Right lobe of liver (tissue), 6 donors: Measurements from ENCODE around the gene CACNA1D. TPM values are rescaled to one million over a fixed set of nuclear protein-coding genes. Genes with fewer than 3 reads are reported as not detected.
"Not testable (repeated sequence)": the region's sequence is repeated elsewhere in the genome, so short reads cannot be mapped to it uniquely, and the experiment has no call there.

Experiments used
- ATAC-seq, 4 donors: fragments of 200-7000 bp; cut with Tn5 transposase; one replicate each; pipeline ENCODE4 v1.9.1; 2020; ENCODE audit warnings: mild to moderate bottlenecking in 4 of 4, moderate library complexity in 4 of 4
- DNase-seq, 3 donors: peaks; one replicate each; pipeline ENCODE4 v3.0.0-alpha.2; 2020
- H3K27ac ChIP-seq, 3 donors: fragments of 200-600 bp; one replicate each; pipeline ENCODE4 v1.8.0; 2022
- H3K27me3 ChIP-seq, 2 donors: fragments of 200-600 bp; one replicate each; pipeline ENCODE4 v1.8.0; 2022
- H3K36me3 ChIP-seq, 4 donors: fragments of 200-600 bp; sonication (generic) in 1 of 4; one replicate each; pipeline versions ENCODE4 v1.5.1 to v1.8.0; 2017 to 2022; ENCODE audit warnings: control low read depth in 1 of 4
- H3K4me1 ChIP-seq, 4 donors: fragments of 200-600 bp; sonication (generic) in 1 of 4; one replicate each; pipeline versions ENCODE4 v1.5.1 to v1.8.0; 2017 to 2022; ENCODE audit warnings: control low read depth in 1 of 4
- H3K4me3 ChIP-seq, 3 donors: fragments of 200-600 bp; one replicate each; pipeline ENCODE4 v1.8.0; 2022
- H3K9me3 ChIP-seq, 4 donors: fragments of 200-600 bp; sonication (generic) in 1 of 4; one replicate each; pipeline versions ENCODE4 v1.5.1 to v1.8.0; 2017 to 2022; ENCODE audit warnings: control low read depth in 1 of 4
- POLR2A ChIP-seq: fragments of 450-650 bp; IDR thresholded peaks from one replicate; pipeline ENCODE4 v1.6.1; 2017; ENCODE audit warnings: antibody characterized with exemption, mild to moderate bottlenecking
- WGBS: methylation state at CpG from one replicate; pipeline ENCODE4 v1.1.6; 2018; ENCODE audit warnings: low coverage, low lambda C conversion rate; ENCODE audit not compliant: insufficient coverage; ENCODE audit errors: missing lambda C conversion rate; 5-methylcytosine and 5-hydroxymethylcytosine counted together
- intact Hi-C, 2 donors: fragments of 100-400 bp; cut with DNase I; formaldehyde crosslinking; loops; one replicate each; pipeline versions ENCODE4 v1.11.2 to v1.14.1; 2022
- total RNA-seq, 6 experiments: library from RNA; depleted of rRNA in 2 of 6; stranded (reverse); fragments of >200 nt in 2 of 6; fragmentation: NEBNext Ultra II Directional in 3 of 6; extraction: Animal tissue kit (Norgen Biotek cat#: 25700) in 3 of 6; gene quantifications; one replicate each; pipeline versions ENCODE4 v1.1.0 to v1.2.4, GENCODE V29; 2016 to 2023
- TF ChIP-seq, protein P1 (sequence below), 4 donors: fragments of 200-600 bp in 3 of 4; fragments of 450-650 bp in 1 of 4; IDR thresholded peaks; one replicate each; pipeline versions ENCODE4 v1.5.1 to v1.8.0; 2016 to 2022; ENCODE audit warnings: antibody characterized with exemption in 4 of 4, mild to moderate bottlenecking in 2 of 4
- donor health status: DM: no; HTN: yes; CAD: no.
- donor health status: DM: no; HTN: no; CAD: no.
- donor health status: DM: no; HTN: no; CAD: no.
- donor health status: DM: no; HTN: yes; CAD: no.
- donor health status: DM: no; HTN: yes; CAD: no.

The CACNA1D gene
- total RNA-seq, 6 experiments from 2014 or later = 5.5 to 12.7 (median 9.3) TPM

DNA sequence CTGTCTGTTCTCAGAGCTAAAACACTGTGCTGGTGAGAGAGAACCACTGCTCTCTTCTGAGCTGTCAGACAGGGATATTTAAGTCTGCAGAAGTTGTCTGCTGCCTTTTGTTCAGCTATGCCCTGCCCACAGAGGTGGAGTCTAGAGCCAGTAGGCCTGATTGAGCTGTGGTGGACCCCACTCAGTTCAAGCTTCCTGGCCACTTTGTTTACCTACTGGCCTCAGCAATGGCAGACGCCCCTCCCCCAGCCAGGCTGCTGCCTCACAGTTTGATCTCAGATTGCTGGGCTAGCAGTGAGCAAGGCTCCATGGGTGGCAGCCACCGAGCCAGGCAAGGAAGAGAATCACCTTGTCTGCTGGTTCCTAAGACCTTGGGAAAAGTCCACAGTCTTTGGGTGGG lies 21.0 kb upstream of the CACNA1D start:
- peaks cover 0 to 11% (median 5%) of the 10 kb centered on the region in 4 donors for H3K4me1 ChIP-seq
- no peaks in the 10 kb centered on the region for H3K9me3 ChIP-seq
- H3K4me3 ChIP-seq = no peak overlapping the region
- 80% methylated on average over 1 of the region's 2 CpGs for WGBS
- no peak for ATAC-seq
- TF ChIP-seq POLR2A = no peak
- TF ChIP-seq, protein P1, sequence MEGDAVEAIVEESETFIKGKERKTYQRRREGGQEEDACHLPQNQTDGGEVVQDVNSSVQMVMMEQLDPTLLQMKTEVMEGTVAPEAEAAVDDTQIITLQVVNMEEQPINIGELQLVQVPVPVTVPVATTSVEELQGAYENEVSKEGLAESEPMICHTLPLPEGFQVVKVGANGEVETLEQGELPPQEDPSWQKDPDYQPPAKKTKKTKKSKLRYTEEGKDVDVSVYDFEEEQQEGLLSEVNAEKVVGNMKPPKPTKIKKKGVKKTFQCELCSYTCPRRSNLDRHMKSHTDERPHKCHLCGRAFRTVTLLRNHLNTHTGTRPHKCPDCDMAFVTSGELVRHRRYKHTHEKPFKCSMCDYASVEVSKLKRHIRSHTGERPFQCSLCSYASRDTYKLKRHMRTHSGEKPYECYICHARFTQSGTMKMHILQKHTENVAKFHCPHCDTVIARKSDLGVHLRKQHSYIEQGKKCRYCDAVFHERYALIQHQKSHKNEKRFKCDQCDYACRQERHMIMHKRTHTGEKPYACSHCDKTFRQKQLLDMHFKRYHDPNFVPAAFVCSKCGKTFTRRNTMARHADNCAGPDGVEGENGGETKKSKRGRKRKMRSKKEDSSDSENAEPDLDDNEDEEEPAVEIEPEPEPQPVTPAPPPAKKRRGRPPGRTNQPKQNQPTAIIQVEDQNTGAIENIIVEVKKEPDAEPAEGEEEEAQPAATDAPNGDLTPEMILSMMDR (IDR thresholded peaks at IDR 0.05) = no peak
- no peak for DNase-seq
- H3K36me3 ChIP-seq = no peaks in the 10 kb centered on the region
- H3K27me3 ChIP-seq = no peaks in the 10 kb centered on the region
- intact Hi-C loops = no loop called here
- H3K27ac ChIP-seq = no peak overlapping the region

DNA sequence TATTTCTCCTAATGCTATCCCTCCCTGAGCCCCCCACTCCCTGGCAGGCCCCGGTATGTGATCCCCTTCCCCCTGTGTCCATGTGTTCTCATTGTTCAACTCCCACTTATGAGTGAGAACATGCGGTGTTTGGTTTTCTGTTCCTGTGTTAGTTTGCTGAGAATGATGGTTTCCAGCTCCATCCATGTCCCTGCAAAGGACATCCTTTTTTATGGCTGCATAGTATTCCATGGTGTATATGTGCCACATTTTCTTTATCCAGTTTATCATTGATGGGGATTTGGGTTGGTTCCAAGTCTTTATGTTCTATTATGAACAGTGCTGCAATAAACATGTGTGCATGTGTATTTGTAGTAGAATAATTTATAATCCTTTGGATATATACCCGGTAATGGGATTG lies 18.0 kb upstream of the CACNA1D start:
- peaks cover 0 to 25% (median 12%) of the 10 kb centered on the region in 4 donors for H3K4me1 ChIP-seq
- H3K27me3 ChIP-seq, H3K27ac ChIP-seq, H3K4me3 ChIP-seq, H3K9me3 ChIP-seq, DNase-seq, H3K36me3 ChIP-seq, ATAC-seq, intact Hi-C loops: not testable (repeated sequence)
- WGBS = 94% methylated on average over 3 of the region's 3 CpGs

DNA sequence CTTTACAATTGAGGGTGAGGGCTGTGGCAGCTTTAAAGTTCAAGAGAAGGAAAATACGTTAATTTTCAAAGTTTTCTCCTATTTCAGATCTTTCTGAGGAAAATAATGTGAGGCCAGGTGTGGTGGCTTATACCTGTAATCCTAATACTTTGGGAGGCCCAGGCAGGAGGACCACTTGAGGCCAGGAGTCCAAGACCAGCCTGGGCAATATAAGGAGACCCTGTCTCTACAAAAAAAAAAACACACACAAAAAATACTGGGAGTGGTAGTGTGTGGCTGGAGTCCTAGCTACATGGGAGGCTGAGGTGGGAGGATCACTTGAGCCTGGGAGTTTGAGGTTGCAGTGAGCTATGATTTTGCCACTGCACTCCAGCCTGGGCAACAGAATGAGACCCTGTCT lies 16.7 kb upstream of the CACNA1D start:
- ATAC-seq, DNase-seq, H3K9me3 ChIP-seq, H3K4me3 ChIP-seq, intact Hi-C loops, H3K27me3 ChIP-seq, H3K36me3 ChIP-seq: not testable (repeated sequence)
- WGBS = 56% methylated on average over 1 of the region's 1 CpG
- H3K4me1 ChIP-seq = peaks cover 0 to 25% (median 12%) of the 10 kb centered on the region in 4 donors
- peak overlapping the region; percentile 65 to 97 (median 94) for H3K27ac ChIP-seq

GRCh38 chr3:53478166-53478830 lies 16.1 kb upstream of the CACNA1D start:
- intact Hi-C loops = no loop called here
- no peaks in the 10 kb centered on the region for H3K9me3 ChIP-seq
- H3K27me3 ChIP-seq = no peaks in the 10 kb centered on the region
- H3K4me3 ChIP-seq = peak overlapping the region in 2 of 3 donors; percentile 5 to 17
- TF ChIP-seq, protein P1 (IDR thresholded peaks at IDR 0.05) = no peak
- peak; percentile 33 for TF ChIP-seq POLR2A
- H3K36me3 ChIP-seq = no peaks in the 10 kb centered on the region
- DNase-seq (peak; percentile 33 to 75 (median 69)), ATAC-seq (peak; percentile 79 to 90 (median 83))
- peak overlapping the region; percentile 65 to 97 (median 94) for H3K27ac ChIP-seq
- 11% methylated on average over 1 of the region's 1 CpG for WGBS
- H3K4me1 ChIP-seq = peaks cover 0 to 25% (median 12%) of the 10 kb centered on the region in 4 donors

- Histone ChIP-seq H3K4me1 (peaks cover 0 to 25% (median 12%) of the 10 kb centered on the region in 4 donors), H3K4me3 (peak overlapping the region in 1 of 3 donors; percentile 5), H3K27ac (peak overlapping the region; percentile 62 to 97 (median 94)), H3K36me3 (no peaks in the 10 kb centered on the region), H3K9me3 (no peaks in the 10 kb centered on the region), H3K27me3 (no peaks in the 10 kb centered on the region)
- peak; percentile 76 to 94 (median 88) for ATAC-seq
- peak; percentile 46 to 82 (median 81) for DNase-seq
- TF ChIP-seq POLR2A = no peak
- TF ChIP-seq, protein P1 (IDR thresholded peaks at IDR 0.05) = no peak
- 18% methylated on average over 4 of the region's 4 CpGs for WGBS
- intact Hi-C loops = no loop called here
These were observed 15.3 kb upstream of the CACNA1D start for GRCh38 chr3:53478921-53479664.
